GM21423 (cell line): Measurements from ENCODE around the gene RIPPLY1.

Experiments
- ATAC-seq: cut with Tn5 transposase; IDR thresholded peaks from one replicate; pipeline ENCODE4 v1.9.1; 2021; ENCODE audit warnings: mild to moderate bottlenecking, moderate library complexity; ENCODE audit not compliant: unreplicated experiment

The RIPPLY1 gene, protein sequence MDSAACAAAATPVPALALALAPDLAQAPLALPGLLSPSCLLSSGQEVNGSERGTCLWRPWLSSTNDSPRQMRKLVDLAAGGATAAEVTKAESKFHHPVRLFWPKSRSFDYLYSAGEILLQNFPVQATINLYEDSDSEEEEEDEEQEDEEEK

DNA sequence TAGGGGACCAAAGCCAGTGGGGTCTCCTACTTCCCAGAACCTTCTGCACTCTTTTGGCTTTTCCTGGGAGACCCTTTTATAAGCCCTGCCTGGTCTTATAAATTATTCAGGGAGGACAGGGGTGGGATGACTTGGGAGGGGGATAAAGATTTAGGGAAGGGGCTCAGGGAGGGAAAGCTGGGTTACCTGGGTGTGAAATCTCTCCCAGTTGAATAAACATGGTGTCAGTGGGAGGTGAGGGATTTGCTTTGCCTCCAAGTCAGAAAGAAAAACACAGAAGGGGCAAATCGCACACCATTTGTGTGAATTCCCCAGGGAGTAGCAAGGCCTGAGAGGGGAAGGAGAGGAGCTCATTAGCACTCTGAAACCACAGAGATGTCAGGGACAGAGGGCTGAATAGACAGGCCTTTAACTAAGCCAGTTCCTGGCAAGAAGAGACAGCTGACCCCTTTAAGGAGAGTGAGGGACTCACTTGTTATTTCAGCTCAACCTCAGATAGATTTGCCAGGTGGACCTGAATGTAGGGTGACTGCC, at the start of gene RIPPLY1:
Gene RIPPLY1, minus strand, starts transcription at position 51 of the 534 bp plus-strand sequence. CDS start 54 bp downstream, outside the sequence.
- ATAC-seq: no peak

DNA sequence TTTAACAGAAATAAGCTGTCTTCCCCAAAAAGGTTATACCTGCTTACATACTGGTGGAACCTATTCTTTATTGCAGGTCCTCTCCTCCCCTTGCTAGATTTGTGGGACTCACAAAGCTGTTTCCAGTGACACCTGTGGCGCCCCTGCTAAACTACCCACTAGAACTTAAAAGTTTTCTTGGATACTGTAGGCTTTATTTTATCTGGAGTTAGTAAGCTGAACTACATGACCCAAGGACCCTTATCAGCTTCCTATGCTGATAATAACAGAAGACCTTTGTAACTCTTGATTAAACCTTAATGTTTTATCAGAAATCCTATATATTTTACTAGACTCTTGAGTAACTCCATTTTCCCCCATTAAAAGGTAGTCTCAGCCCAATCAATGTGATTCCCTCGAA, 49.4 kb upstream of the RIPPLY1 start:
- no peak for ATAC-seq

DNA sequence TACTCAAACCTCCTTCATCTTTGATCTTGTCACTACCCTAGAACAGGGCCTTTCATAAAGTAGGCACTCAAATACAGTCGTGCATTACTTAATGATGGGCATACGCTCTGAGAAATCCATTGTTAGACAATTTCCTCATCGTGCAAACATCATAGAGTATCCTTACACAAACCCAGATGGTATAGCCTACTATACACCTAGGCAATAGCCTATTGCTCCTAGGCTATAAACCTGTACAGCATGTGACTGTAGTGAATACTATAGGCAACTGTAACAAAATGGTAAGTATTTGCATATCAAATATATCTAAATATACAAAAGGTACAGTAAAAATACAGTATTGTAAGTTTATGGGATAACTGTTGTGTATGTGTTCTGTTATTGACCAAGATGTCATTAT, 48.9 kb upstream of the RIPPLY1 start:
- ATAC-seq: no peak

DNA sequence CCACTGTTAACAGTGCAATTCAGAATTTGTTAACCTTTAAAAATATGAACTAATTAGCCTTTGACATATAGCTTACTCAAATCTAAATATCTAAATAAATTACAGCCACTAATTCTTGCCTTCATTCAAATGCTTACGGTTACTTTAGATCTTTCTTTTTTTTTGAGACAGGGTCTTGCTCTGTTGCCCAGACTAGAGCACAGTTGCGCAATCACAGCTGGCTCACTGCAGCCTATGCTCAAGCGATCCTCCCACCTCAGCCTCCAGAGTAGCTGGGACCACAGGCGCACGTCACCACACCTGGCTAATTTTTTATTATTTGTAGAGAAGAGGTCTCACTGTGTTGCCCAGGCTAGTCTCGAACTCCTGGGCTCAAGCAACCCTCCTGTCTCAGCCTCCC, 48.1 kb upstream of the RIPPLY1 start:
- no peak for ATAC-seq

DNA sequence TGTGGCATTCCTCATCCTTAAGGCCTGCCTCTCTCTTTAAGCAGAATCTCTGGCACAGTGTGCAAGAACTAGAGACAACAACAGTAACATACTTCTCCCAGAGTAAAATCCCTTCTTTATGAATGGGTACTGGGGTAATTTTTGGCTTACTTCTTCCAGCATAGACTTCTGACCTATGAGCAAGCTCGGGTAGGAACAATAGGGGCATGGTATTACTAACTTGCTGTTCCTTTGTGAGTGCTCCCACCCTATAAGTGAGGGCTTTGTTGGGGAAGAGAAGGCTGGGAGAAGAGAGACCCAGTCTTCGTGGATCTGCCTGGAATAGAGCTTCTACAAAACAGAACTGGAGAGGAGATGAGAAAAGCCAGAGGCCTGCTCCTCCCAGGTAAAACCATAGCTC, 47.2 kb upstream of the RIPPLY1 start:
- no peak for ATAC-seq

DNA sequence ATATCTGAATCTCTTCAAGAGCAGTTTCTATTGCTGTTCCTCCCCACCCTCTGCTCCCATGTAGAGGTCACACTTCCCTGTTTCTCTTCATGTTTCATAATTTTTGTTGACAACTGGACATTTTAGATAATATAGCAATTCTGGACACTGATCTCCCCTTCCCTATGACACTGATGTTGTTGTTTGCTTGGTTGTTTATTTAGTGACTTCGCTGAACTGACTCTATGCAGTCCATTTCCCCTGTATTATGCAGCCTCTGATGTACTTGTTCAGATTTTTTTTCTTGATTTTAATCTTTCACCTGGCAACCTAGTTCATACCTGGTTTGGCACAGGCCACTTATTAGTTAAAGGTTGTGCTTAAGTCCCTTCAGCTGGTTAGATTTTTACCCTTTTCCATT, 46.2 kb upstream of the RIPPLY1 start:
- no peak for ATAC-seq

DNA sequence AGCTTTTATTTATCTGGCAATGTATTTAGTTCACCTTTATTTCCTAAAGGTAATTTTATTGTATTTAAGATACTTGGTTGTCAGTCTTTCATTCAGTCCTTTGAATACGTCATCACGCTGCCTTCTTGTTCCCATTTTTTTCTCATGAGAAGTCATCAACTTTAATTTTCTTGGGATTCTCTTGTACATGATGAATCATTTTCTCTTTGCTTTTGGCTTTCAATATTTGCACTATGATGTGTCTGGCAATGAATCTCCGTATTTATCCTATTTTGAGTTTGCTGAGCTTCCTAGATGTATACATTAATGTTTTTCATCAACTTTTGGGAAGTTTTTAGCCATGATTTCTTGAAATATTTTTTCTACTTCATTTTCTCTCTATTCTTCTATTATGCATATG, 45.5 kb upstream of the RIPPLY1 start:
- no peak for ATAC-seq

DNA sequence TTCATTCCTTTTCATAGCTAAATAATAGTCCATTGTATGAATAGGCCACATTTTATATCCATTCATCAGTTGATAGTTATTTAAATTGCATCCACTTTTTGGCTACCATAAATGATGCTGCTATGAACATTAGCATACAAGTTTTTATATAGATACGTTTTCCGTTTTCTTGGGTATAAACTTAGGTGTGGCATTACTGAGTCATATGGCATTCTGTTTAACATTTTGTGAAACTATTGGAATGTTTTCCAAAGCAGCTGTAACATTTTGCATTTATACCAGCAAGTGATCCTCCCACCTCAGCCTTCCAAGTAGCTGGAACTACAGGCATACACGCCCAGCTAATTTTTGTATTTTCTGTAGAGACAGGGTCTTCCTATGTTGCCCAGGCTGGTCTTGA, 43.3 kb upstream of the RIPPLY1 start:
- no peak for ATAC-seq

DNA sequence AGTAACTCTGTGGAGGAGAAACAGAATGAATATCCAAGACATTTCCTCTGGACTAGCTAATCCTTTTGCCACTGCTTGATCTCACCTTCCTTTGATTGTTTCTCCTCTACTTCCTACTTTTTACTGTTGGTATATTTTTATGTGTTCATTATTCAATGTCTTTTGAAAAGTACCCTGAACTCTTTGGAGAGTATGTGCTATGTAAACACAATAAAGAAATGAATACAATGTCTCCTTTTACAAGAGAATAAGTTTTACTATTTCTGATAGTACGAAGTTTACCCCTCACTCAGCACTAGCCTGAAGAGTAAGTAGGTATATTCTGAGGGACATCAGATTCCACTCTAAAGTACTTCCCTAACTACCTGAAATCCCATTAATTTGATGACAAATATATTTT, 36.9 kb upstream of the RIPPLY1 start:
- ATAC-seq: no peak

DNA sequence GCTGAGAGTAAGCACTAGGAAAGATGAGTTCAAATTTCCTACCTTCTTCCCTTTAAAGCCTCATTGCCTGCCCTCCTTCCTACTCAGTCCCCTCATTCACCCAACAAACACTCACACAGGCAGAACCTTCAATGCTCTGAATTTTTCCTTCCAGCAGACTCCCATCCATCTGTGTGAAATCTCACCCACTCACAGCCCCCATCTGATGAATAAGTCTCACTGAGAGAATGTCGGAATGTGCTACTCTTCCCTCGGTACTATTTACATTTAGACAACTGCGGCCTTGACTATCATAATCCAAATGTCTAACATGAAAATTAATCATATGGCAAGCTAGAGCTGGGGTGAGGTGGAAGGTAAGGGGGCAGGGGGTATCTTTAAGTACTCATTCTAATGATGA, 36.4 kb upstream of the RIPPLY1 start:
- no peak for ATAC-seq

DNA sequence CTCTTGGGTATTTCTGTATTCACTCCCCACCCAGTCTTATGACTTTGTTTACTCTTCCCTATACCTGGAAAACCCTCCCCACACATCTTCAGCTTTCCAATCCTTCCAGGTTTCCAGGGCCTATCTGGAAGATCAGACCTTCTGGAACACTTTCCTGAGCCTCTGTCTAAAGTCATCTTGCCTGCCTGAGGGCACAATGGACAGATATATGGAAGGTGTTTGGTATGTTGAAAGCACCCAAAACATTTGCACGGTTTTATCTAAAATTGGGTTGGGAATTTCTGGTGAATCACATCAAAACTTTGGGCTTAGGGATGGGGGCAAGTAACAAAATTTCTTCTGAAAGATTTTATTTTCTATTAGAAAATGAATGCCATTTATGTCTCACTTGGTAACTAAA, 33.1 kb upstream of the RIPPLY1 start:
- no peak for ATAC-seq

DNA sequence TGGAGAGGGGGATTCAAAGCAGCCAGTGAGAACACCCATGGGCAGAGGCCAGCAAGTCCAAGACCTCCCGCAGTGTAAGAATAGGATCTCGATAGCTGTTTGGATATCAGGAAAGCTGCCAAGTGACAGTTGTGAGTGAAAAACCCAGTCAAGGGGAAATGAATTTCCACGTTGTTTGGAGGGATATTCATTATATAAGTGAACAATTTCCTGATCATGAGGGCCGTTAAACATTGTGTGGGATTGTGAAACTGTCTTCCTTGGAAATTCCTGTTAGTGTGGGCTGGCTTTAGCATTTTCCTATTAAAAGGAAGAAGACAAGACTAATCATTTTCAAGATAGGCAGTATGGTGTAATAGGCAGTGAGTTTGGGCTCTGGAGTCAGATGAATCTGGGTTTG, 32.0 kb upstream of the RIPPLY1 start:
- ATAC-seq: no peak

DNA sequence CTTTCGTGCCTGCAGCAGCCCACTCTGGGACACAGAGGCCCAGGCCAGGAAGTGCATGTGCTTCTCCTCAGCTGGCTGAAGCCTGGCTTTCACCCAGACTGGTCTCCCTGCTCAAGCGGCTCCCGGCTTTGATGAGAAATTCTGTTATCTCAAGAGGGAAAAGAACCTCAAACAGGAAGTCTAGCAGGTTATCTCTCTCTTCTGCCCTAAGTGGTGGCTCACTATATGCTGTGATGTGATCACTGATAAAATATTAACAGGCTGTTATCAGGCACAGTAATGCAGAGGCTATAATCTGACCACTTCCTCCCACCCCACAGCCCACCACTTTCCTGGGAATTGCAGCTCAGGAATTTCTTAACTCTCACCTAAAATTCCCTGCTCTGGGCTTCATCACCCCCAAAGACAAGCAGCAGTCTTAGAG, 30.4 kb upstream of the RIPPLY1 start:
- no peak for ATAC-seq

DNA sequence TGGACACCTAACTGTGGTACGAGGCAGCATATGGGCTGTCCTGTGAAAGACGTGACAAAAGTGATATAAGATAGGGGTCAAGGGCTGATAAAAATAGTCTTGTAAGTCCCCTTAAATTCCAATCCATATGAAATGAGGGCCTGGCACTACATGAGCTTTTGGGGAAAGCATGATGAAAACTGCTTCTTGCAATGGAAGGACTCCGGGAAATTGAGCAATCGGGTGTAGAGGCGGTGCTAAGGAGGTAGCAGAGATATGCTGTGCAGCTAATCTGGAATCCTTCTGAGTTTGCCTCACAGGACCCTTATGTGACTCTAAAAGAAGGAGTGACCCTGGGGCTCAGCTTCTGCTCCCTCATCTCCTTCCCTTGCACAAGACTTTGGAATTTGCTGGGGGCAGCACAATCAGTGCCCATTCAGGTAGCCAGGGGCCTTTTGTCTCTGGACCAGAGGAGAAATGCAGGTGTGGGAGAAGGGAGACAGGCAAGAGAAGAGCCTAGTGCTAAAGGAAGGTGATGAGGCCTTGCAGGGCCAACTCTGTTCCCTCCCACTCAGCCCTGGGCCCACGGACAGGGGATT, 29.9 kb upstream of the RIPPLY1 start:
- ATAC-seq: no peak

DNA sequence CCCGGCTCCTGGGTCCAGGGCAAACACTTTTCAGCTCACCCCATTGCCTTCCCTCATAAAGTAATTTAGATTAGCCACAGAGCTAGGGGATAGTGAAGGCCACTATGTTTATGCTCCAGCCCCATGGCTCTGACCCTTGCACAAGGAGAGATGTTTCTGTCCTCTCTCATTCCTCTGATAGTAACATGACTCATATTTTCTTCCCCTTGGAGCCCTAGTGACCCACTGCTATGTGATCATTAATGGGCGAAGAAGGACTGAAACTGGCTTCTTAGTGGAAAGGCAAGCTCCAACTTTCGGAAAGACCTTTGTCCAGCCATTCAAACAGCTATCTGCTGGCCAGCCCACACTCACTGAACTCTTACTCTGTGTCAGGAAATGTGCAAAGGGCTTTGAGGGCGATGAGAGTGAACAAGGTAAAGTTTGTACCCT, 29.4 kb upstream of the RIPPLY1 start:
- no peak for ATAC-seq

DNA sequence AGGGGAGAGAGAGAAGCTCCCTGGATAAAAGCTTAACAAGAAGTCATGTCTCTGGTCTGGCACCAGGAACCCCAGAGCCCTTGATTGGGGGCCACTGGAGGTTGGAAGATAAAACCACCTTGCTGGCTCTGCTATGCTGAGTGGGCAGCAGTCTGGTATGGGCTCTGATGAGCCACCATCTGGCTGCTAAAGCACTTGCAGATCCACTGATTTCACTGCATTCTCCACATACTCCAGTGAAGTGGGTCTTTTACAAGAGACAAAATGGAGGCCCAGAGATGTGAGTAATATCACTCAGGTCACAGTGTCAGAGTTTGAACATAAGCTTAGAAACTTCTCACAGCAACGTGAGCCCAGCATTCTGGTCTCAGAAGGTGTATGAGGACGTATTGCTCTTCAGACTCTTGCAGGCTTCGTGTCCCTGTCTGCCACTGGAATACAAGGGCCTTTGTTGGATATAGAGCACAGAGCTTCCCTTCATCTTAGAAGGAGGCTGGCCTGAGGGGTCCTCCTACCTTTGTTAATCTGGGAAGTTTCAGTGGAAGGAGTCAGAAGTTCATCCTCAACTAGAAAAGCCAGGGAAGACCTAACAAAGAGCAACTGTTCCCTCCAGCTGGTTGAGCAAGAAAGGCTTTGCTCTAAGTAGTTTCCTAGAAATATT, 28.8 kb upstream of the RIPPLY1 start:
- no peak for ATAC-seq

DNA sequence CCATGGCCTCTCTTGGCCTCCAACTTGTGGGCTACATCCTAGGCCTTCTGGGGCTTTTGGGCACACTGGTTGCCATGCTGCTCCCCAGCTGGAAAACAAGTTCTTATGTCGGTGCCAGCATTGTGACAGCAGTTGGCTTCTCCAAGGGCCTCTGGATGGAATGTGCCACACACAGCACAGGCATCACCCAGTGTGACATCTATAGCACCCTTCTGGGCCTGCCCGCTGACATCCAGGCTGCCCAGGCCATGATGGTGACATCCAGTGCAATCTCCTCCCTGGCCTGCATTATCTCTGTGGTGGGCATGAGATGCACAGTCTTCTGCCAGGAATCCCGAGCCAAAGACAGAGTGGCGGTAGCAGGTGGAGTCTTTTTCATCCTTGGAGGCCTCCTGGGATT, 25.1 kb upstream of the RIPPLY1 start:
- ATAC-seq: no peak

DNA sequence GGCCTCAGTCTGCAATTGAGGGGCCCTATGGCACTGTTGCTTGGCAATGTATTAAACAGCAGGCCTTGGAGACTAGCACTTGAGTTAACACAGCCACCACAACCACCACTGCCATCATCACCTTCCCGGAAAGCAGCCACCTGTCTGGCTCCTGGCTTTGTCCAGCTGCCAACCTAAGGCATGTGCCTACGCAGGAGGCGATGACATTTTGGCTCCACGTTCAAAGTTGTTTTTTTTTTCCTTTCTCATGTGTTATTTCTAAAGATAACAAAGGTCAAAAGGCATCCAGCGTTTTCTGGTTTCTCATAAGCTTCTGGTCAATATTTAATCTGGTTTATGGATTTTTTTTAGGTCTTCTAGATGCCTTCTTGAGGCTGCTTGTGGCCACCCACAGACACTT, 24.6 kb upstream of the RIPPLY1 start:
- ATAC-seq: no peak

DNA sequence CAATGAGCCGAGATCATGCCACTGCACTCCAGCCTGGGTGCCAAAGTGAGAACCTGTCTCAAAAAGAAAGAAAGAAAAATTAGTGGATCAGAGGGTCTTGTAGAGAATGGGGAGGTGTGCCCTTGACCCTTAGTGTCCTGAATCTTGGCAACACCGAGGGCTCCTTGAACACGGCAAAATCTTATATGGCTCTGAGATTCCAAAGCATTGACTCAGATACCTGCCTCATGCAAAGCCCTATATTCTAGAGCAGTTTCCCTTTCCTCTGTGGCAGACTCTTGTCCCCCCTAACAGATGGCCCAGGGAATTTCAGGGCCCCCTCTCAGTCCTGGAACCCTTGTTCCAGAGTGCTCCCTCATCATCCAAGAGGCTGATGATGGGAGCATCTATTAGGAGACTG, 23.9 kb upstream of the RIPPLY1 start:
- no peak for ATAC-seq

DNA sequence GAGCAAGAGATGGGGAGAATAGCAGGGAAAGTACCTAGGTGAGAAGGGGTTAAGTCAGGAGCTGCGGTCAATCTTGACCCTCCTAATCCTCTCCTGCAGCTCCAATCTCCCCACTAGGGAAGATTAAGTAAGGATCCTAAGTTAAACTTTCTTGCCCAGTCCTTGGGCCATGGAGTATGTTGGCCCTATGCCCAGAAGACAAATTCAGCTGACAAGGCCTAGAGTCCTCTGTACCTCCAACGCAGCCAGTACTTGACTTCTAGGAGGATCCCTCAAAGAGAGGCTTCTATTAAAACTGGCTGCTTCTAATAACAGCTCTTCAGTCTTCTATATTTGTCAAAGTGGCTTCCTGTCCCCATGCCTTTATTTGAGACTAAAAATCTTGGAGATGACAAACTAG, 18.5 kb upstream of the RIPPLY1 start:
- no peak for ATAC-seq

DNA sequence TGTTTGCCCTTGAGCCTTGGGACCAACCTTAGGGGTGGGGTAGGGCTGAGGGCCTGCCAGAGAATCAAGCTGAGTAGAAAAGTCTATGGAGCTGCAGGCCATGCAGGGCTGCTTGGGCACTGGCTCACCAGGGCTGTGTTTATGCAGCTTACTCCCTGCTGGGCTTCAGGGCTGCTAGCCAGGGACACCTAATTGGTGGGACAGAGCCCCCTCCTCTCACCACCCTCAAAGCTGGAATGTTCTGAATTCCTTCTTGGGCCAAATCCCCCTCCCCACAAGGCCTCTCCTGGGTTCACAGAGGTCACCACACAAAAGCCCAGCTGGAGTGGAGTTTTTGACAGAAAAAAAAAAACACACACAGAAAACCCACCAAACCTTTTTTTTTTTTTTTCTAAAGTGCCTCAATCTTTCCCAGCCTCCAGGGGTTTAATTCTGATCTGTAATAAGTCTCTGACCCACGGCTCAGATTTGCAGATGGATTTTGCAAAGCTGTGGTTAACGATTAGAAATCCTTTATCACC, 16.9 kb upstream of the RIPPLY1 start, which contains the start of gene CLDN2:
Gene CLDN2, plus strand, starts transcription at position 471 of the 521 bp plus-strand sequence. CDS start 7,827 bp downstream, outside the sequence.
- ATAC-seq: no peak
